Uterus (tissue), 4 donors: ENCODE data around the gene HIP1. TPM values are rescaled to one million over a fixed set of nuclear protein-coding genes. Genes with fewer than 3 reads are reported as not detected.
"Not testable (repeated sequence)": the region's sequence is repeated elsewhere in the genome, so short reads cannot be mapped to it uniquely, and the experiment has no call there.

Source experiments
- DNase-seq, 2 donors: peaks; one replicate each; pipeline ENCODE4 v3.0.0-alpha.2; 2019 to 2020
- H3K27ac ChIP-seq, 2 donors: fragments of 200-600 bp; sonication (generic); 1 replicate in 1 of 2; 2 replicates in 1 of 2; pipeline ENCODE4 v1.5.1; 2016 to 2018
- H3K27me3 ChIP-seq, 2 donors: fragments of 200-600 bp; sonication (generic); one replicate each; pipeline ENCODE4 v1.5.1; 2018 to 2019; ENCODE audit warnings: control low read depth in 1 of 2
- H3K36me3 ChIP-seq, 2 donors: fragments of 200-600 bp; sonication (generic); one replicate each; pipeline ENCODE4 v1.5.1; 2019; ENCODE audit warnings: control low read depth in 1 of 2
- H3K4me1 ChIP-seq, 2 donors: fragments of 200-600 bp; sonication (generic); one replicate each; pipeline ENCODE4 v1.5.1; 2018 to 2019; ENCODE audit warnings: control low read depth in 1 of 2
- H3K4me3 ChIP-seq, 2 donors: fragments of 200-600 bp; sonication (generic); 1 replicate in 1 of 2; 2 replicates in 1 of 2; pipeline ENCODE4 v1.5.1; 2018 to 2019; ENCODE audit warnings: mild to moderate bottlenecking in 1 of 2
- H3K9me3 ChIP-seq, 2 donors: fragments of 200-600 bp; sonication (generic); one replicate each; pipeline ENCODE4 v1.5.1; 2019; ENCODE audit warnings: control low read depth in 1 of 2
- CTCF ChIP-seq, 4 experiments: fragments of 200-600 bp in 2 of 4; fragments of 450-650 bp in 2 of 4; sonication (generic) in 2 of 4; IDR thresholded peaks; one replicate each; pipeline ENCODE4 v1.5.1; 2016 to 2019; ENCODE audit warnings: antibody characterized with exemption in 4 of 4, mild to moderate bottlenecking in 2 of 4, moderate library complexity in 1 of 4
- POLR2A ChIP-seq, 2 donors: fragments of 450-650 bp; IDR thresholded peaks; one replicate each; pipeline ENCODE4 v1.6.1; 2016; ENCODE audit warnings: antibody characterized with exemption in 2 of 2, mild to moderate bottlenecking in 1 of 2, moderate library complexity in 1 of 2
- intact Hi-C: fragments of 100-400 bp; cut with DNase I; formaldehyde crosslinking; loops from one replicate; pipeline ENCODE4 v1.15.1; 2023; ENCODE audit warnings: low total_unique reads
- total RNA-seq, 4 donors: library from RNA; depleted of rRNA in 3 of 4; stranded (reverse); fragments of >200 nt in 3 of 4; gene quantifications; one replicate each; pipeline versions ENCODE4 v1.1.0 to v1.2.4, GENCODE V29; 2014 to 2023
- donor health status: DM: yes; HTN: yes; CAD: no.

HIP1 gene
- total RNA-seq, 4 donors from 2014 or later, result 13.1 to 48.8 (median 20.3) TPM

GRCh38 chr7:75694638-75695399, 43.9 kb downstream of the HIP1 start:
- DNase-seq, result no peak

GRCh38 chr7:75693668-75694067, 45.1 kb downstream of the HIP1 start:
- not testable (repeated sequence) for DNase-seq, H3K4me3 ChIP-seq

More at GRCh38 chr7:75694638-75695399, 43.9 kb downstream of the HIP1 start:
- Histone ChIP-seq H3K9me3 (no peaks in the 10 kb centered on the region), H3K4me1 (no peaks in the 10 kb centered on the region), H3K27ac (no peak overlapping the region), H3K4me3 (no peak overlapping the region), H3K36me3 (no peaks in the 10 kb centered on the region), H3K27me3 (no peaks in the 10 kb centered on the region)
- intact Hi-C loops, result loop anchor here (10.0 kb wide), 1 partner anchor 80 kb away; no protein-coding TSS in a partner anchor
- TF ChIP-seq CTCF (IDR thresholded peaks at IDR 0.05) (no peak), POLR2A (IDR thresholded peaks at IDR 0.05) (no peak)

GRCh38 chr7:75691793-75692543, 46.8 kb downstream of the HIP1 start:
- no peak overlapping the region for H3K4me3 ChIP-seq
- TF ChIP-seq POLR2A (IDR thresholded peaks at IDR 0.05) (no peak), CTCF (IDR thresholded peaks at IDR 0.05) (no peak)
- H3K4me1 ChIP-seq, result peaks cover 0 to 7% of the 10 kb centered on the region in 2 donors
- H3K27ac ChIP-seq, result no peak overlapping the region
- no peak for DNase-seq
- intact Hi-C loops, result loop anchor here (10.0 kb wide), 1 partner anchor 77 kb away; no protein-coding TSS in a partner anchor
- no peaks in the 10 kb centered on the region for H3K36me3 ChIP-seq
- H3K9me3 ChIP-seq, result no peaks in the 10 kb centered on the region
- H3K27me3 ChIP-seq, result no peaks in the 10 kb centered on the region

More at GRCh38 chr7:75693668-75694067, 45.1 kb downstream of the HIP1 start:
- H3K27me3 ChIP-seq, H3K27ac ChIP-seq, H3K4me1 ChIP-seq, H3K36me3 ChIP-seq, H3K9me3 ChIP-seq: not testable (repeated sequence)
- intact Hi-C loops, result loop anchor here (10.0 kb wide), 1 partner anchor 79 kb away; no protein-coding TSS in a partner anchor

GRCh38 chr7:75690121-75690523, 48.6 kb downstream of the HIP1 start:
- no peak overlapping the region for H3K4me3 ChIP-seq
- no peak for DNase-seq
- intact Hi-C loops, result loop anchor here (10.0 kb wide), 1 partner anchor 75 kb away; no protein-coding TSS in a partner anchor

More at GRCh38 chr7:75690121-75690523, 48.6 kb downstream of the HIP1 start:
- Histone ChIP-seq H3K36me3 (no peaks in the 10 kb centered on the region), H3K4me1 (peaks cover 0 to 7% of the 10 kb centered on the region in 2 donors), H3K27ac (no peak overlapping the region), H3K27me3 (no peaks in the 10 kb centered on the region), H3K9me3 (no peaks in the 10 kb centered on the region)
- no peak for TF ChIP-seq CTCF (IDR thresholded peaks at IDR 0.05)
